Mesothelial cell of epicardium (in vitro differentiated cells): ENCODE results near the gene ALPK3. TPM values are rescaled to one million over a fixed set of nuclear protein-coding genes. Genes with fewer than 3 reads are reported as not detected.

Source experiments
- DNase-seq, 2 experiments: peaks; one replicate each; pipeline ENCODE4 v3.0.0; 2021; ENCODE audit warnings: low spot score in 2 of 2; ENCODE audit not compliant: unreplicated experiment in 2 of 2
- H3K27ac Mint-ChIP-seq: 2 replicates; pipeline ENCODE4 v1.8.0; 2021; ENCODE audit warnings: mixed read lengths
- H3K27me3 Mint-ChIP-seq: 2 replicates; pipeline ENCODE4 v1.8.0; 2021; ENCODE audit warnings: low read depth, mixed read lengths
- H3K36me3 Mint-ChIP-seq: 2 replicates; pipeline ENCODE4 v1.8.0; 2021; ENCODE audit warnings: mixed read lengths
- H3K4me1 Mint-ChIP-seq: 2 replicates; pipeline ENCODE4 v1.8.0; 2021; ENCODE audit warnings: mixed read lengths
- H3K4me3 Mint-ChIP-seq: 2 replicates; pipeline ENCODE4 v1.8.0; 2021; ENCODE audit warnings: mild to moderate bottlenecking, moderate library complexity, mixed read lengths
- H3K9me3 Mint-ChIP-seq: 2 replicates; pipeline ENCODE4 v1.8.0; 2021; ENCODE audit warnings: mixed read lengths
- CTCF ChIP-seq: fragments of 200-600 bp; sonication (generic); IDR thresholded peaks from one replicate; pipeline ENCODE4 v1.5.0; 2021; ENCODE audit warnings: antibody characterized with exemption; ENCODE audit not compliant: unreplicated experiment
- total RNA-seq: library from RNA; stranded (reverse); gene quantifications from 3 replicates; pipeline ENCODE4 v1.2.1, GENCODE V29; 2021

The ALPK3 gene
- total RNA-seq, 1 donor from 2014 or later: 31.3 TPM

DNA sequence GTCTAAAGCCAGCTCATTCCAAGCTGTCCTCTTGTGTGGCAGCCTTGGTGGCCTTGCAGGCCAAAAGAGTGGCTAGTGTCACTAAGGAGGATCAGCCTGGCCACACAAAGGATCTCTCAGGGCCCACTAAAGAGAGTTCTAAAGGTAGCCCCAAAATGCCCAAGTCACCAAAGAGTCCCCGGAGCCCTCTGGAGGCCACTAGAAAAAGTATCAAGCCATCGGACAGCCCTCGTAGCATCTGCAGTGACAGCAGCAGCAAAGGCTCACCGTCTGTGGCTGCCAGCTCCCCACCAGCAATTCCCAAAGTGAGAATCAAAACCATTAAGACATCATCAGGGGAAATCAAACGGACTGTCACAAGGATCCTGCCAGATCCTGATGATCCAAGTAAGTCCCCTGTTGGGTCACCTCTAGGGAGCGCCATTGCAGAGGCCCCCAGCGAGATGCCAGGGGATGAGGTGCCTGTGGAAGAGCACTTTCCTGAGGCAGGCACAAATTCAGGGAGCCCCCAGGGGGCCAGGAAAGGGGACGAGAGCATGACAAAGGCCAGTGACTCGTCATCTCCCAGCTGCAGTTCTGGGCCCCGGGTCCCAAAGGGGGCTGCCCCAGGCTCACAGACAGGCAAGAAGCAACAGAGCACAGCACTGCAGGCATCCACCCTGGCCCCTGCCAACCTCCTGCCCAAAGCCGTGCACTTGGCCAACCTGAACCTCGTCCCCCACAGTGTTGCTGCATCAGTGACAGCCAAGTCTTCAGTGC lies 33.5 kb upstream of the ALPK3 start:
- H3K27ac Mint-ChIP-seq: no peak overlapping the region
- H3K4me3 Mint-ChIP-seq: no peak overlapping the region
- no peaks in the 10 kb centered on the region for H3K4me1 Mint-ChIP-seq
- H3K36me3 Mint-ChIP-seq: peaks cover 29% of the 10 kb centered on the region
- no peak for DNase-seq
- TF ChIP-seq CTCF: no peak
- H3K9me3 Mint-ChIP-seq: no peaks in the 10 kb centered on the region
- no peaks in the 10 kb centered on the region for H3K27me3 Mint-ChIP-seq

GRCh38 chr15:84784262-84784661 lies 32.9 kb upstream of the ALPK3 start:
- no peak for TF ChIP-seq CTCF
- Mint-ChIP-seq H3K4me1 (no peaks in the 10 kb centered on the region), H3K27ac (no peak overlapping the region), H3K9me3 (no peaks in the 10 kb centered on the region), H3K36me3 (peaks cover 28% of the 10 kb centered on the region), H3K27me3 (no peaks in the 10 kb centered on the region), H3K4me3 (no peak overlapping the region)
- DNase-seq: no peak

DNA sequence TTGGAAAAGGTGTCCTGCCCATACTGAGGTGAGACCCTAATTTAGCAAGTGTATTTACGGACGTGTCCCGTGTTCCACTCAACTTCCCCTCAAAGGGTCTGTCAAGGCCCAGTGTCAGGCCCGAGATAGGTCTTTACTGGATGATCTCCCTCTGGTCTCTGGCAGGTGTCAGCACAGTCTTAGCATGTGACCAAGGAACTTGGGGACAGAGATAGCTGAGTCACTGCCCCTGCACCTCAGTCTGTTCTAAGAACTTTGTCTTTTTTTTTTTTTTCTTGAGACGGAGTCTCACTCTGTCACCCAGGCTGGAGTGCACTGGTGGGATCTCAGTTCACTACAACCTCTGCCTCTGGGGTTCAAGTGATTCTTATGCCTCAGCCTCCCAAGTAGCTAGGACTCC lies 32.1 kb upstream of the ALPK3 start:
- H3K9me3 Mint-ChIP-seq: no peaks in the 10 kb centered on the region
- no peaks in the 10 kb centered on the region for H3K27me3 Mint-ChIP-seq
- DNase-seq: no peak
- H3K4me1 Mint-ChIP-seq: no peaks in the 10 kb centered on the region
- TF ChIP-seq CTCF: no peak
- H3K27ac Mint-ChIP-seq: no peak overlapping the region
- H3K36me3 Mint-ChIP-seq: peaks cover 28% of the 10 kb centered on the region
- H3K4me3 Mint-ChIP-seq: no peak overlapping the region

DNA sequence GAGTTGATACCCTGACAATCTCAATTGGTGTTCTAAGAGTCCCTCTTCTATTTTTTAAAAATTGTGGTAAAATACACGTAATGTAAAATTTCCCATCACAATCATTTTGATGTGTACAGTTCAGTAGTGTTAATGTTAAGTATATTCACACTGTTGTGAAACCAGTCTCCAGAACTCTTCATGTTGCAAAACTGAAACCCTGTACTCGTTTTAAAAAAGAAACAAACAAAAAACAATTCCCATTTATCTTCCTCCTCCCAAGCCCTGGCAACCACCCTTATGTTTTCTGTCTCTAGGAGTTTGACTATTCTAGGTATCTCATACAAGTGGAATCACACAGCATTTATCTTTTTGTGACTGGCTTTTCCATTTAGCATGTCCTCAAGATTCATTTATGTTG lies 28.7 kb upstream of the ALPK3 start:
- Mint-ChIP-seq H3K27me3 (no peaks in the 10 kb centered on the region), H3K36me3 (peaks cover 35% of the 10 kb centered on the region), H3K4me3 (no peak overlapping the region), H3K4me1 (peaks cover 8% of the 10 kb centered on the region), H3K27ac (no peak overlapping the region), H3K9me3 (no peaks in the 10 kb centered on the region)
- DNase-seq: no peak
- TF ChIP-seq CTCF: no peak

- Mint-ChIP-seq H3K27me3 (no peaks in the 10 kb centered on the region), H3K27ac (no peak overlapping the region), H3K4me1 (peaks cover 8% of the 10 kb centered on the region), H3K9me3 (no peaks in the 10 kb centered on the region), H3K36me3 (peaks cover 35% of the 10 kb centered on the region), H3K4me3 (no peak overlapping the region)
- no peak for TF ChIP-seq CTCF
- DNase-seq: no peak
Measured at GRCh38 chr15:84789762-84790161, 27.4 kb upstream of the ALPK3 start.
